PC-9 (cell line): ENCODE data around the gene RAB30. TPM values are rescaled to one million over a fixed set of nuclear protein-coding genes. Genes with fewer than 3 reads are reported as not detected.

Experiments used
- BruUV-seq: library from RNA; stranded (reverse); fragments of 400-500 nt; replicated peaks from 2 replicates; lab custom pipeline; 2021; lab: Mats Ljungman, UMichigan
- CTCF ChIA-PET: fragments of 300-600 bp; sonication (Branson Sonifier 250); formaldehyde crosslinking; loops from one replicate; lab custom pipeline; 2022; ENCODE audit warnings: antibody characterized with exemption; lab: Charles Lee
- POLR2A ChIA-PET: fragments of 300-600 bp; sonication (Branson Sonifier 250); formaldehyde crosslinking; loops from one replicate; lab custom pipeline; 2022; ENCODE audit warnings: antibody characterized with exemption; ENCODE audit not compliant: unreplicated experiment; lab: Charles Lee
- DNase-seq, 2 experiments: peaks; one replicate each; pipeline versions ENCODE4 v3.0.0 to v3.0.0-alpha.2; 2015 to 2022; ENCODE audit warnings: mixed read lengths in 1 of 2
- H2AFZ ChIP-seq: fragments of 200-600 bp; sonication (generic); 2 replicates; pipeline ENCODE4 v1.8.1; 2017; ENCODE audit warnings: antibody characterized with exemption
- H3F3A ChIP-seq: fragments of 200-600 bp; sonication (generic); 2 replicates; pipeline ENCODE4 v1.8.1; 2017; ENCODE audit warnings: antibody characterized with exemption, mild to moderate bottlenecking, low read depth; ENCODE audit not compliant: insufficient read depth
- H3K27ac ChIP-seq: fragments of 200-600 bp; sonication (generic); 2 replicates; pipeline ENCODE4 v1.6.1; 2016; ENCODE audit warnings: mixed run types
- H3K27me3 ChIP-seq: fragments of 200-600 bp; sonication (generic); 2 replicates; pipeline ENCODE4 v1.6.1; 2016; ENCODE audit warnings: low read depth, mixed run types; ENCODE audit not compliant: insufficient read depth
- H3K36me3 ChIP-seq: fragments of 200-600 bp; sonication (generic); 2 replicates; pipeline ENCODE4 v1.6.1; 2016; ENCODE audit warnings: low read depth, mixed run types
- H3K4me1 ChIP-seq: fragments of 200-600 bp; sonication (generic); replicated peaks from 2 replicates; pipeline ENCODE4 v1.6.1; 2016; ENCODE audit warnings: mixed run types; ENCODE audit not compliant: insufficient read depth
- H3K4me2 ChIP-seq: fragments of 200-600 bp; sonication (generic); 2 replicates; pipeline ENCODE4 v1.6.1; 2017; ENCODE audit warnings: mixed run types
- H3K4me3 ChIP-seq: fragments of 200-600 bp; sonication (generic); 2 replicates; pipeline ENCODE4 v1.6.1; 2016; ENCODE audit warnings: mixed run types
- H3K79me2 ChIP-seq: fragments of 200-600 bp; sonication (generic); 2 replicates; pipeline ENCODE4 v1.6.1; 2017; ENCODE audit warnings: low read depth, mixed run types
- H3K9me2 ChIP-seq: fragments of 200-600 bp; sonication (generic); 2 replicates; pipeline ENCODE4 v1.8.1; 2017; ENCODE audit warnings: mild to moderate bottlenecking; ENCODE audit not compliant: insufficient read depth
- H3K9me3 ChIP-seq: fragments of 200-600 bp; sonication (generic); 2 replicates; pipeline ENCODE4 v1.8.1; 2016; ENCODE audit warnings: low read depth; ENCODE audit not compliant: insufficient read depth
- H4K20me1 ChIP-seq: fragments of 200-600 bp; sonication (generic); 2 replicates; pipeline ENCODE4 v1.8.1; 2017; ENCODE audit not compliant: insufficient read depth
- CTCF ChIP-seq: fragments of 200-600 bp; sonication (generic); conservative IDR thresholded peaks from 2 replicates; pipeline ENCODE4 v1.6.1; 2017; ENCODE audit warnings: mixed run types, antibody characterized with exemption, mild to moderate bottlenecking, moderate library complexity
- EZH2 ChIP-seq: fragments of 200-600 bp; sonication (generic); IDR thresholded peaks from 2 replicates; pipeline ENCODE4 v1.8.0; 2017; ENCODE audit warnings: antibody characterized with exemption, low read depth
- intact Hi-C: fragments of 100-400 bp; cut with micrococcal nuclease; formaldehyde crosslinking; loops from one replicate; pipeline ENCODE4 v1.10.0; 2022; ENCODE audit not compliant: unreplicated experiment
- total RNA-seq: library from RNA; stranded (reverse); gene quantifications from 2 replicates; pipeline ENCODE4 v1.2.3, GENCODE V29; 2021

RAB30 gene
- total RNA-seq, 1 experiment from 2014 or later = 3.6 TPM

- Histone ChIP-seq H3K9me3 (no peaks in the 10 kb centered on the region), H3K4me2 (no peak overlapping the region), H3K9me2 (no peaks in the 10 kb centered on the region), H2AFZ (no peak overlapping the region), H3F3A (no peaks in the 10 kb centered on the region), H3K27ac (no peak overlapping the region), H3K27me3 (no peaks in the 10 kb centered on the region), H3K79me2 (no peaks in the 10 kb centered on the region), H4K20me1 (no peaks in the 10 kb centered on the region; the same call in 1 of the 2 replicates), H3K36me3 (no peaks in the 10 kb centered on the region), H3K4me3 (no peak overlapping the region), H3K4me1 (no peaks in the 10 kb centered on the region)
- TF ChIP-seq CTCF (no peak), EZH2 (no peak)
- no TSS peak for BruUV-seq
- DNase-seq = no peak
- intact Hi-C loops = no loop called here
- ChIA-PET CTCF (no interaction called here), POLR2A (no interaction called here)
These were observed 43.3 kb upstream of the RAB30 start for GRCh38 chr11:83115026-83115425.

- ChIA-PET CTCF (interaction anchor here (0.6 kb wide), 1 partner anchor 24 kb away, joined by 3 read pairs; no protein-coding TSS in a partner anchor), POLR2A (no interaction called here)
- no peaks in the 10 kb centered on the region for H3F3A ChIP-seq
- no peak for DNase-seq
- no peak overlapping the region for H3K27ac ChIP-seq
- intact Hi-C loops = no loop called here
- no peaks in the 10 kb centered on the region for H3K9me3 ChIP-seq
- no peaks in the 10 kb centered on the region for H3K27me3 ChIP-seq
- no peak overlapping the region for H2AFZ ChIP-seq
- H3K79me2 ChIP-seq = no peaks in the 10 kb centered on the region
- H4K20me1 ChIP-seq = no peaks in the 10 kb centered on the region; the same call in 1 of the 2 replicates
- TF ChIP-seq CTCF (no peak), EZH2 (no peak)
- no peaks in the 10 kb centered on the region for H3K36me3 ChIP-seq
- no TSS peak for BruUV-seq
- H3K4me2 ChIP-seq = no peak overlapping the region
- no peaks in the 10 kb centered on the region for H3K9me2 ChIP-seq
- no peak overlapping the region for H3K4me3 ChIP-seq
- H3K4me1 ChIP-seq = no peaks in the 10 kb centered on the region
These were observed 41.2 kb upstream of the RAB30 start for GRCh38 chr11:83112886-83113285.

GRCh38 chr11:83105168-83105567 is 33.5 kb upstream of the RAB30 start:
- Histone ChIP-seq H3K27ac (no peak overlapping the region), H3K4me2 (no peak overlapping the region), H4K20me1 (no peaks in the 10 kb centered on the region), H3K4me1 (no peaks in the 10 kb centered on the region), H3K79me2 (no peaks in the 10 kb centered on the region), H3F3A (no peaks in the 10 kb centered on the region), H3K27me3 (no peaks in the 10 kb centered on the region), H3K9me3 (no peaks in the 10 kb centered on the region), H3K4me3 (no peak overlapping the region), H2AFZ (no peak overlapping the region), H3K36me3 (no peaks in the 10 kb centered on the region), H3K9me2 (no peaks in the 10 kb centered on the region)
- DNase-seq = no peak
- no TSS peak for BruUV-seq
- TF ChIP-seq CTCF (no peak), EZH2 (no peak)
- intact Hi-C loops = no loop called here
- ChIA-PET POLR2A (interaction anchor here (0.6 kb wide), 1 partner anchor 52 kb away, joined by 7 read pairs; the partner anchor contains the start of gene PCF11), CTCF (interaction anchor here (0.6 kb wide), 1 partner anchor 205 kb away, joined by 4 read pairs; no protein-coding TSS in a partner anchor)
